GM23248 (cell line): ENCODE results near the gene PCDHGA6.
"Not testable (repeated sequence)": the region's sequence is repeated elsewhere in the genome, so short reads cannot be mapped to it uniquely, and the experiment has no call there.

Experiments used
- EZH2 ChIP-seq: fragments of 200-600 bp; sonication (generic); IDR thresholded peaks from 2 replicates; pipeline ENCODE4 v1.6.1; 2018; ENCODE audit warnings: antibody characterized with exemption, mild to moderate bottlenecking; ENCODE audit not compliant: insufficient read depth, poor library complexity, severe bottlenecking
- EZH2phosphoT487 ChIP-seq: fragments of 200-600 bp; sonication (generic); IDR thresholded peaks from 2 replicates; pipeline ENCODE4 v1.6.1; 2018; ENCODE audit warnings: antibody characterized with exemption, moderate library complexity, mild to moderate bottlenecking, low read depth; ENCODE audit not compliant: insufficient read depth

- TF ChIP-seq EZH2, EZH2phosphoT487: not testable (repeated sequence)
These were observed 1.9 kb downstream of the PCDHGA6 start for GRCh38 chr5:141375444-141376155.
